Uterus (tissue), 4 donors: ENCODE measurements around the gene JAZF1. TPM values are rescaled to one million over a fixed set of nuclear protein-coding genes. Genes with fewer than 3 reads are reported as not detected.

Source experiments
- DNase-seq, 2 donors: peaks; one replicate each; pipeline ENCODE4 v3.0.0-alpha.2; 2019 to 2020
- H3K27ac ChIP-seq, 2 donors: fragments of 200-600 bp; sonication (generic); 1 replicate in 1 of 2; 2 replicates in 1 of 2; pipeline ENCODE4 v1.5.1; 2016 to 2018
- H3K27me3 ChIP-seq, 2 donors: fragments of 200-600 bp; sonication (generic); one replicate each; pipeline ENCODE4 v1.5.1; 2018 to 2019; ENCODE audit warnings: control low read depth in 1 of 2
- H3K36me3 ChIP-seq, 2 donors: fragments of 200-600 bp; sonication (generic); one replicate each; pipeline ENCODE4 v1.5.1; 2019; ENCODE audit warnings: control low read depth in 1 of 2
- H3K4me1 ChIP-seq, 2 donors: fragments of 200-600 bp; sonication (generic); one replicate each; pipeline ENCODE4 v1.5.1; 2018 to 2019; ENCODE audit warnings: control low read depth in 1 of 2
- H3K4me3 ChIP-seq, 2 donors: fragments of 200-600 bp; sonication (generic); 1 replicate in 1 of 2; 2 replicates in 1 of 2; pipeline ENCODE4 v1.5.1; 2018 to 2019; ENCODE audit warnings: mild to moderate bottlenecking in 1 of 2
- H3K9me3 ChIP-seq, 2 donors: fragments of 200-600 bp; sonication (generic); one replicate each; pipeline ENCODE4 v1.5.1; 2019; ENCODE audit warnings: control low read depth in 1 of 2
- POLR2A ChIP-seq, 2 donors: fragments of 450-650 bp; IDR thresholded peaks; one replicate each; pipeline ENCODE4 v1.6.1; 2016; ENCODE audit warnings: antibody characterized with exemption in 2 of 2, mild to moderate bottlenecking in 1 of 2, moderate library complexity in 1 of 2
- intact Hi-C: fragments of 100-400 bp; cut with DNase I; formaldehyde crosslinking; loops from one replicate; pipeline ENCODE4 v1.15.1; 2023; ENCODE audit warnings: low total_unique reads
- total RNA-seq, 4 donors: library from RNA; depleted of rRNA in 3 of 4; stranded (reverse); fragments of >200 nt in 3 of 4; gene quantifications; one replicate each; pipeline versions ENCODE4 v1.1.0 to v1.2.4, GENCODE V29; 2014 to 2023
- TF ChIP-seq, protein P1 (sequence below), 4 experiments: fragments of 200-600 bp in 2 of 4; fragments of 450-650 bp in 2 of 4; sonication (generic) in 2 of 4; IDR thresholded peaks; one replicate each; pipeline ENCODE4 v1.5.1; 2016 to 2019; ENCODE audit warnings: antibody characterized with exemption in 4 of 4, mild to moderate bottlenecking in 2 of 4, moderate library complexity in 1 of 4
- donor health status: DM: yes; HTN: yes; CAD: no.

Gene JAZF1
- total RNA-seq, 4 donors from 2014 or later: 27.6 to 58.5 (median 34.4) TPM

DNA sequence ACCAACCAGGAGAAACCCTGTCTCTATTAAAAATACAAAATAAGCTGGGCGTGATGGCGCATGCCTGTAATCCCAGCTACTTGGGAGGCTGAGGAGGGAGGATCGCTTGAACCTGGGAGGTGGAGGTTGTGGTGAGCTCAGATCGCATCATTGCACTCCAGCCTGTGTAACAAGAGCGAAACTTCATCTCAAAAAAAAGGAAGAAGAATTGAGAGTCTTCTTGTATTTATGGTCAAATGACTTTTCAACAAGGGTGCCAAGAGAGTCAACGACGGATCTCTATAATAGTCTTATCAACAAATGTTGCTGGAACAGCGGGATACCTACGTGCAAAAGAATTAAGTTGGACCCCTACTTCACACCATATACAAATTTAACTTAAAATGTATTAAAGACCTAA lies 21.6 kb upstream of the JAZF1 start:
- Histone ChIP-seq H3K9me3 (no peaks in the 10 kb centered on the region), H3K4me1 (no peaks in the 10 kb centered on the region), H3K4me3 (no peak overlapping the region), H3K27me3 (no peaks in the 10 kb centered on the region), H3K27ac (no peak overlapping the region), H3K36me3 (no peaks in the 10 kb centered on the region)
- intact Hi-C loops: no loop called here
- no peak for TF ChIP-seq POLR2A (IDR thresholded peaks at IDR 0.05)
- TF ChIP-seq, protein P1, sequence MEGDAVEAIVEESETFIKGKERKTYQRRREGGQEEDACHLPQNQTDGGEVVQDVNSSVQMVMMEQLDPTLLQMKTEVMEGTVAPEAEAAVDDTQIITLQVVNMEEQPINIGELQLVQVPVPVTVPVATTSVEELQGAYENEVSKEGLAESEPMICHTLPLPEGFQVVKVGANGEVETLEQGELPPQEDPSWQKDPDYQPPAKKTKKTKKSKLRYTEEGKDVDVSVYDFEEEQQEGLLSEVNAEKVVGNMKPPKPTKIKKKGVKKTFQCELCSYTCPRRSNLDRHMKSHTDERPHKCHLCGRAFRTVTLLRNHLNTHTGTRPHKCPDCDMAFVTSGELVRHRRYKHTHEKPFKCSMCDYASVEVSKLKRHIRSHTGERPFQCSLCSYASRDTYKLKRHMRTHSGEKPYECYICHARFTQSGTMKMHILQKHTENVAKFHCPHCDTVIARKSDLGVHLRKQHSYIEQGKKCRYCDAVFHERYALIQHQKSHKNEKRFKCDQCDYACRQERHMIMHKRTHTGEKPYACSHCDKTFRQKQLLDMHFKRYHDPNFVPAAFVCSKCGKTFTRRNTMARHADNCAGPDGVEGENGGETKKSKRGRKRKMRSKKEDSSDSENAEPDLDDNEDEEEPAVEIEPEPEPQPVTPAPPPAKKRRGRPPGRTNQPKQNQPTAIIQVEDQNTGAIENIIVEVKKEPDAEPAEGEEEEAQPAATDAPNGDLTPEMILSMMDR (IDR thresholded peaks at IDR 0.05): no peak
- DNase-seq: no peak

DNA sequence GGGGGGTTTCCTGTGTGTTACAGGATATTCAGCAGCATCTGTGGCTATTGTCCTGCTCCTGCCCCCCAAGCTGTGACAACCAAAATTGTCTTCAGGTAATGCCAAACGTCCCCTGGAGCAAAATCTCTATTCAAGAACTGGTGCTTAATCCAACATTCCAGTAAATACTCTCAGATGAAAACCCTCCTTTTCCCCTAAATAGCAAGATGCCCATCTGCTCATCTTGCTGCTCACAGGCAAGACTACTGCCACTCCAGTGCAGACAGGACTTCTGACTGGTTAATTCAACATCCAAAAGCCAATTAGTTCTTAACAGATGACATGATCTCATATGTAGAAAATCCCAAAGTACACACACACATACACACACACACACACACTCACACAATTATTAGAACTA lies 20.5 kb upstream of the JAZF1 start:
- DNase-seq: no peak
- no peak for TF ChIP-seq POLR2A (IDR thresholded peaks at IDR 0.05)
- intact Hi-C loops: no loop called here
- H3K27me3 ChIP-seq: no peaks in the 10 kb centered on the region
- no peak overlapping the region for H3K27ac ChIP-seq
- no peaks in the 10 kb centered on the region for H3K36me3 ChIP-seq
- H3K4me1 ChIP-seq: no peaks in the 10 kb centered on the region
- no peaks in the 10 kb centered on the region for H3K9me3 ChIP-seq
- H3K4me3 ChIP-seq: no peak overlapping the region

DNA sequence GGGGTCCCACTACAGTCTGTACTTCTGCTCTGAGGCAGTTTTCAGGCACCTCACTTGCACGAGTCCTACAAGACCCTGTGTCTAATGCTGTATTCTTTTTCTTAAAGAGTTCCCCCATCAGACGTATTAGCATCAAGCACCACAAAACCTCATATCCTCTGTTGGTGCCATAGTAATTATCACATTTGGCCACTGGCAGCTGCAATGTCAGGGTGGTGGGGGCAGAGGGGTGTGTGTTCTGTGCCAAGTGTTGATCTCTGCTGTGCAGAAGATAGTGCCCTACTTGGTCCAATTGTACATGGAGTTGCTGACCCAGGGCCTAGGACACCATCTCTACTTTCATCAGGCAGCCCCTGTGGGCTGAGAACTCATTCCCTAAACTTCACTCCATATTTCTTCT lies 20.0 kb upstream of the JAZF1 start:
- H3K27ac ChIP-seq: no peak overlapping the region
- H3K27me3 ChIP-seq: no peaks in the 10 kb centered on the region
- no peaks in the 10 kb centered on the region for H3K9me3 ChIP-seq
- no peak for DNase-seq
- H3K4me3 ChIP-seq: no peak overlapping the region
- H3K36me3 ChIP-seq: no peaks in the 10 kb centered on the region
- TF ChIP-seq, protein P1 (IDR thresholded peaks at IDR 0.05): no peak
- no peak for TF ChIP-seq POLR2A (IDR thresholded peaks at IDR 0.05)
- H3K4me1 ChIP-seq: no peaks in the 10 kb centered on the region
- intact Hi-C loops: no loop called here

DNA sequence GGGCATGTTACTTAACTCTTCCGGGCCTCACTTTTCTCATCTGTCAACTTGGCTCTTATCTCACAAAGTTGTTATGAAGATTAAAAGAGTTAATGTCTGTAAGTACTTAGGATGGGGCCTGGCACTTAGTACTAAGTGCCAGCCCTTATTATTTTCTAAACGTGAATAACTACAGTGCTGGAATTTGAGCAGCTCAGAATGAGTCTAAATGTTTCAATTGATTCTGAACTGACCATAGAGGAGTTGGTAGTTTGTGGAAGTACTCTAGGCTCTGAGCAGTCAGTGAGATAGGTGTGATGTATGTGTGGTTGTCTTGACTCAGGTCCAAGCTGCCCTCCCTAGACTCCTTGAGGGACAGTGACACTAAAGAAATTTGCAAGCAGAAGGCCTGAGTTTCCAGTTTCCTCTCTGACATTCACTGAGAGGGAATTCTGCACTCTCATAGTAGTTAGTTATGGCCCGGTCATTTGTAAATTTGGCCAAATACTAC lies 18.5 kb upstream of the JAZF1 start:
- H3K27ac ChIP-seq: no peak overlapping the region
- no peaks in the 10 kb centered on the region for H3K9me3 ChIP-seq
- no peak overlapping the region for H3K4me3 ChIP-seq
- no peaks in the 10 kb centered on the region for H3K27me3 ChIP-seq
- no peaks in the 10 kb centered on the region for H3K36me3 ChIP-seq
- no peak for TF ChIP-seq POLR2A (IDR thresholded peaks at IDR 0.05)
- TF ChIP-seq, protein P1 (IDR thresholded peaks at IDR 0.05): no peak
- H3K4me1 ChIP-seq: no peaks in the 10 kb centered on the region
- no peak for DNase-seq
- intact Hi-C loops: no loop called here

DNA sequence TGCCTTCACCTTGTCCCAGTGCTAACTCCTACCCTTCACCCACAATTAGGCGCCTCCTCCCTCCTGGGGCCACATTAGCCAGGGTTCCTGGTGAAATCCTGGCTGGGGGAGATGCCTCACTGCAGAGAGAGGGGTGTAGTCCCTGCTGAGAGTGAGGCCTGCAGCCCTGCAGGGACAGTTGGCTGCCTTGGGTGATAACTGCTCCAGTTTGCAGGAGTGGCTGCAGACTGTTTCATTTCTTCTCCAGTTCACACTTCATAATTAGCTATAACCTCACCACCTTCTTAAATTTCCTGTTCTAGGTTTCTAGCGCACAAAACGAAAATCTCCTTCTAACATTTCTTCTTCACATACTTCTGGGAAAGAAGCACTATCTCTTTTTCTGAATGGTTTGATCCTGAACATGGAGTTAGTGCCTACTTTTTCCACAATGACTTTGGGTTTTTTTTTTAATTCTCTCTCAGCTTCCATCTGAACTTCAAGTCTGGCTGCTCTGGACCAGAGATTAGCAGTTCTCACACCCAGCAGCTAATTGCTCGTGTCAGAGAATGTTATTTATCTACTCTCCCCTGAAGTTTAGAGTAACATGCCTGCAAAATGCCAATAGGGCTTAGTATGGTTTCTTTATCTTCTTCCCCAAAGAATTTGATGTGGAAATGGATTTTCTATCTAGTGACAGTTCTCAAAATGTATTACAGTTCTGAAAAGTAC lies 15.5 kb upstream of the JAZF1 start:
- TF ChIP-seq, protein P1 (IDR thresholded peaks at IDR 0.05): no peak
- no peak for TF ChIP-seq POLR2A (IDR thresholded peaks at IDR 0.05)
- no peak for DNase-seq
- H3K4me1 ChIP-seq: no peaks in the 10 kb centered on the region
- intact Hi-C loops: no loop called here
- no peak overlapping the region for H3K4me3 ChIP-seq
- no peaks in the 10 kb centered on the region for H3K9me3 ChIP-seq
- H3K36me3 ChIP-seq: no peaks in the 10 kb centered on the region
- H3K27me3 ChIP-seq: no peaks in the 10 kb centered on the region
- H3K27ac ChIP-seq: no peak overlapping the region
